Activated CD8-positive, alpha-beta memory T cell treated with anti-CD3 and anti-CD28 coated beads, Interleukin-2, amount 50 U/mL, for 48 hours (primary cell): Measurements from ENCODE around the gene TBXAS1.

Experiments used
- DNase-seq: peaks from one replicate; pipeline ENCODE4 v3.0.0-alpha.2; 2020

TBXAS1 gene

GRCh38 chr7:140031364-140031763, 202.3 kb downstream of the TBXAS1 start:
- DNase-seq = no peak

GRCh38 chr7:140033036-140033435, 204.0 kb downstream of the TBXAS1 start:
- no peak for DNase-seq

DNA sequence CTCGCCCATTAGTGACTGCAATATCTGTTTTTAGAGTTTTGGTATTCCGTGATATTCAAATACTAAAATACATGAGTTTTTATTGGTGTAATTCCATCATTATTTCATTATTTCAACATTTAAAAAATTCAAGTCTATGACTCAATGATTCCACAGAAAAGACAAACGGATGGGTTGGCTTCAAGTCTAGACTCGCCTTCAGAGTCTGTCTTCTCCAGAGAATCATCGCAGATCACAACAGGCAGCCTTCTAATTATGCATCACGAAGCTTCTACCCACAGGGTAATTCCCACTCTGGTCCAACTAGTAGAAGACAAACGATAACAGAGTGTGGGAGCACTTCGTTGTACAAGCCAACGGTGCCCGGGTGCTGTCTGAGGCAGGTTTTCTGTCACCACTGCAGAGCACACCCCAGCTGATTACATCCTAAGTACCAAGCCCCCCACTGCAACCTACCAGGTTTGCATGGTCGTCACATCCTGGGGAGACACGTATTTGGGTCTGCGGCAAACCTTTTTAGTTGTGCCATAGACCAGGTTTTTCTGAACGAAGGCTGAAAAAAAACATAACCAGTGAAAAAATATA, 204.8 kb downstream of the TBXAS1 start:
- no peak for DNase-seq

GRCh38 chr7:140034421-140034820, 205.4 kb downstream of the TBXAS1 start:
- no peak for DNase-seq

GRCh38 chr7:140035400-140036223, 206.5 kb downstream of the TBXAS1 start:
- no peak for DNase-seq

GRCh38 chr7:140036224-140036962, 207.3 kb downstream of the TBXAS1 start:
- DNase-seq = no peak

- no peak for DNase-seq
Observed at GRCh38 chr7:140039066-140039465, 210.0 kb downstream of the TBXAS1 start.

GRCh38 chr7:140039896-140040295, 210.8 kb downstream of the TBXAS1 start:
- DNase-seq = no peak

DNA sequence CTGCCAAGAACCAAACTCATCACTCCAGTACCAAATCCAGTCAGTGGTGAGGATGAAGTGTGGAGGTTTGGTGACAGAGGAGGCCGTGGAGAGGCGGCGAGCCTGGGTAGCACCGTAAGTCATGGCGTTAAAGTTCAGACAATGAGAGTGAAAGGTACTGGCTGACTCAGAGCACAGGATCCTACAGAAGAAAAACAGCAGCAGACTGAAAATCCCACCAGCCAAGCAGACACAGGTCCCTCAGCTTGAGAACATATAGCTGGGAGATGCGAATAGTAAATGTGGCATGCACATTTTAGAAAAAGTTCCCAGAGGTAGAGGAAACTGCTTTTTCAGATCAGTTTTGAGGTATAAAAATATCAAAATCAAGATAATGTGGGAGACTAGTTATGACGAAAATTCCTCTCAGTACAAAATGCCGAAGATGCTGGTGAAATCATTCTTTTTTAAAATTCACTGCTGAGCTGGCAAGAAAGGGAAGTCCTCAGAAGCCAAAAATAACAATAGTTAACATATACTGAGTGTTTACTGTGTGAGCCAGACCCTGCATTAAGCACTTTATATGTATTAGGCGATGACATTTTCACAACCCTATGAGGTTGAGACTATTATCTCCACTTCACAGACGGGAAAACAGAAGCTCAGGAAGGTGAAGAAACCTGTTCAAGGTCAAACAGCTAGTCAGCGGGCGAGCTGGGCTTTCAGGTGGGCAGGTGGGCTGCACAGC, 212.8 kb downstream of the TBXAS1 start:
- DNase-seq = no peak

GRCh38 chr7:140042386-140042670, 213.3 kb downstream of the TBXAS1 start:
- DNase-seq = no peak

DNA sequence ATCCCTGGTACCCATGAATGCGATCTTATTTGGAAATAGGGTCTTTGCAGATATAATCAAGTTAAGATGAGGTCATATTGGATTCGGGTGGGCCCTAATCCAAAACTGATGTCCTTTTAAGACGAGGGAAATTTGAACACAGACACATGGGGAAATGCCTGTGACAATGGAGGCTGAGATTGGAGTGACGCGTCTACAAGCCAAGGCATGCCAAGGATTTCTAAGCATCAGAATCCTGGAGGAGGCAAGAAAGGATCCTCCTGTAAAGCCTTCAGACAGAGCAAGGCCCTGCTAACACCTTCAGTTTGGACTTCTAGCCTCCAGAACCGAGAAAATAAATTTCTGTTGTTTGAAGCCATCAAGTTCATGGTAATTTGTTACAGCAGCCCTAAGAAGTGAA, 215.2 kb downstream of the TBXAS1 start:
- no peak for DNase-seq

DNA sequence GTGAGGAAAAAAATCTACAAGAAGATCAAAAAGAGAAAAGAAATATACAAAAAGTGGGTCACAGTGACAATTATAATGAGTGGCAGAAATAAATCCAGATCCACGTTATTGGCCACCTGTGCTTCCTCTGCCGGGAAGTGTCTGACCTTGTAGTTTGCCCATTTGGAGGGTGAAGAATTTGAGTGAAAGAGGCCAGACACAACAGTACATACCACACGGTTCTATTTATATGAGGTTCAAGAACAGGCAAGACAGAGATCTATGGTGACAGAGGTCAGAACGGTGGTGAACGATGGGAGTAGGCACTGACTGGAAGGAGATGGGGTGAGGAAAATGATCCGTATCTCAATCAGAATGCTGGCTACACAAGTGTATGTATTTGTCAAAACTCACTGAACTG, 216.6 kb downstream of the TBXAS1 start:
- DNase-seq = no peak

GRCh38 chr7:140047197-140047596, 218.1 kb downstream of the TBXAS1 start:
- DNase-seq = no peak

- DNase-seq = no peak
Observed at GRCh38 chr7:140048138-140048537, 219.1 kb downstream of the TBXAS1 start.

DNA sequence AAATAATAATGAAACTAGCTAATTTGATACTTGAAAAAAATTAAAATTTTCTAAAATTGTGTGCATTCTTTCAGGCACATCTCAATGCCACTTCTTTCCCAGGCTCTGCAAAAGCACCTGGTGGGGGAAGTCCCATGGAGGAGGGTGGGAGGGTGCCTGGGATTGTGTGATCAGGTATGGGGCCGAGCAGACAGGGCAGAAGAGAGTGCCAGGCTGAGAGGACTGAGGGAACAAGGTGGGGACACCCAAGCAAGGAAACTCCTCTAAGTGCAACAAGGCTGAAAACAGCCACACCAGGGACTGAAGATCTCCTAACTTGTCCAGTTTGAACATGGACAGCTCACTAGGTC, 219.9 kb downstream of the TBXAS1 start:
- no peak for DNase-seq

DNA sequence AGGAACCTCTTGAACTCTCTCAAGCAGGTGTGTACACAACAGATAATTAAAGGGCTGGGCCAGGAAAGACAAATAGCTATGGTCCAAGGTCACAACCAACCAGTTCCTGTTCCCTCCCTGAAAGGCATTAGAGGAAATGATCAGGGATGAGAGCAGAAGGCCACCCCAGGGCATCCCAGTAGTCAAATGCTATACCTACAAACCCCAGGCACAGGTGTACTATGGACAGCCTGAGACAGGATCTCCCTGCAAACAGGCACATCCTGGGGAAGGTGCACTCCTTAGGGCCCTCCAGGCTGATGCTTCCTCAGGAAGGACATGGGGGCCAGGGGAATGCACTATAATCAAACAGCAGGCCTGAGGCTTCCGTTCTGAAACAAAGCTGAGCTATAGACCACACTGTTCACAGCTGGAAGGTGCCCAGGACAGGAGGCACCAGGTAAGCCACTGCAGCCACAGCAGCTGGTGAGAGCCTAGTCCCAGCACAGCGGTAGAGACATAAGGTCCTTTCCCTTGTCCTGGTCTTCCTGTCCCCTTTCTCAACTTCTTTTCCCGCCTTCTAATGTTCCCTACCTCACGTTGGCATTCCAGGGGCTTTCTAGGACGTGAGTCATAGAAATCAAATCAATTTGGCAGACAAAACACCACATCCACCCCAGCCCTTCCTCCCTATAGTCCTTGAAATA, 220.4 kb downstream of the TBXAS1 start:
- DNase-seq = no peak

DNA sequence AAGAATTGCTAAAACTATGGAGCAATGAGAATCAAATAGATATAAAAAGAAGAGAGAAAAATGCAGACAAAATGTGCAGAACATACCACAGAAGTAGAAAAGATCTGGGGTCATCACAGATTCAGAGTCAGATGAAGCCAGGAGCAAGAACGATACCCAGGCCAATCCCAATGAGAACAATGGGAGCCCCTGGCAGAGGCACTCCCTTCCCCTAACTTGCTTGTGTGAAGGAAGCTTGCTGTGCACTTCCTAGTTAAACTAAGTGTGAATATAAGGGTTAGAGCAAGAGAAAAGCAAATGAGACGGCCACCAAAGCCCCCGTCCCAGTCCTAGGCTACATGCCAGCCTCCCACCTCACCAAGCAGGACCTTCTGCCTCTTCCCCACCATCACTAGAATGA, 221.0 kb downstream of the TBXAS1 start:
- DNase-seq = no peak

GRCh38 chr7:140051820-140052219, 222.8 kb downstream of the TBXAS1 start:
- no peak for DNase-seq

GRCh38 chr7:140053812-140054539, 224.9 kb downstream of the TBXAS1 start:
- DNase-seq = no peak

DNA sequence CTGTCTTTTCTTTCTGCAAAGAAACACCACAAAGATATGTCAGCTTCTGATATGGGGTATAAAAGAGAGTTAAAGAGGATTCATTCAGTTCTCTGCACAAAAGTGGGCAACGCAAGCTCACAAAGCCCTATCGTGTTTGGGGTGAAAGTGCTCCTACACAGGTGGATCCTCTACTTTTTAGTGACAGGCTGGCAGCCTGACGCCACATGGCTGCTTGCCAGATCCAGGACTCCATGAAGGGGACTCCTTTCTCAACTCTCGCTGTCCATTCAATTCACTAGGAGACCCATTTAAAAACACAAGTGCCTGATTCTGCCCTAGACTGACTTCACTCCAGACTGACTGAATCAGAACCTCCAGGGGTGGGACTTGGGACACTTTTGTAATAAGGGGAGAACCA, 225.7 kb downstream of the TBXAS1 start:
- DNase-seq = no peak

GRCh38 chr7:140055833-140056232, 226.8 kb downstream of the TBXAS1 start:
- DNase-seq = no peak

GRCh38 chr7:140056431-140057142, 227.5 kb downstream of the TBXAS1 start:
- no peak for DNase-seq
